ENCODE results near the gene FGD2.

DNA sequence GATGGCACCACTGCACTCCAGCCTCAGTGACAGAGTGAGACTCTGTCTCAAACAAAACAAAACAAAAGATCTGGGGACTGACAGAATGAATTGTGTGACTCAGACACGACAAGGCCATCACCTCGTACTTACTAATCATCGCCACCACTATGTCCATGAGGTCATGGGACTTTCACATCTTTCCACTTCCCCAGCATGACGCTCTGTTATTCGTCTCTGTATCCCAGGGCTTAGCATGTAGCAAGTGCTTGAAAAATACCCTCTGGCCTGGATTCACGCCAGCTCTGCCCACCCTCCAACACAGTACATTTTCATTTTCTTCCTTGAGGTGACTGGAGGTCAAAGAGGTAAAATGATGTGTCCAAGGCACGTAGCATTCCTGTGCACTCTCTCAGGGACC lies 27.8 kb downstream of the FGD2 start:
- no peak for TF ChIP-seq POLR2A (IDR thresholded peaks at IDR 0.05)
- TF ChIP-seq, protein P1, sequence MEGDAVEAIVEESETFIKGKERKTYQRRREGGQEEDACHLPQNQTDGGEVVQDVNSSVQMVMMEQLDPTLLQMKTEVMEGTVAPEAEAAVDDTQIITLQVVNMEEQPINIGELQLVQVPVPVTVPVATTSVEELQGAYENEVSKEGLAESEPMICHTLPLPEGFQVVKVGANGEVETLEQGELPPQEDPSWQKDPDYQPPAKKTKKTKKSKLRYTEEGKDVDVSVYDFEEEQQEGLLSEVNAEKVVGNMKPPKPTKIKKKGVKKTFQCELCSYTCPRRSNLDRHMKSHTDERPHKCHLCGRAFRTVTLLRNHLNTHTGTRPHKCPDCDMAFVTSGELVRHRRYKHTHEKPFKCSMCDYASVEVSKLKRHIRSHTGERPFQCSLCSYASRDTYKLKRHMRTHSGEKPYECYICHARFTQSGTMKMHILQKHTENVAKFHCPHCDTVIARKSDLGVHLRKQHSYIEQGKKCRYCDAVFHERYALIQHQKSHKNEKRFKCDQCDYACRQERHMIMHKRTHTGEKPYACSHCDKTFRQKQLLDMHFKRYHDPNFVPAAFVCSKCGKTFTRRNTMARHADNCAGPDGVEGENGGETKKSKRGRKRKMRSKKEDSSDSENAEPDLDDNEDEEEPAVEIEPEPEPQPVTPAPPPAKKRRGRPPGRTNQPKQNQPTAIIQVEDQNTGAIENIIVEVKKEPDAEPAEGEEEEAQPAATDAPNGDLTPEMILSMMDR (IDR thresholded peaks at IDR 0.05), result no peak
